Activated naive CD8-positive, alpha-beta T cell treated with anti-CD3 and anti-CD28 coated beads for 36 hours (primary cell): ENCODE measurements around the gene MAD1L1. TPM values are rescaled to one million over a fixed set of nuclear protein-coding genes. Genes with fewer than 3 reads are reported as not detected.

Experiments
- DNase-seq: peaks from one replicate; pipeline ENCODE4 v3.0.0; 2021
- H3K27ac Mint-ChIP-seq: one replicate; pipeline ENCODE4 v1.8.0; 2022; ENCODE audit warnings: mild to moderate bottlenecking, moderate library complexity, mixed read lengths
- H3K27me3 Mint-ChIP-seq: one replicate; pipeline ENCODE4 v1.8.0; 2022; ENCODE audit warnings: mild to moderate bottlenecking, mixed read lengths
- H3K36me3 Mint-ChIP-seq: one replicate; pipeline ENCODE4 v1.8.0; 2021; ENCODE audit warnings: mild to moderate bottlenecking, mixed read lengths
- H3K4me1 Mint-ChIP-seq: one replicate; pipeline ENCODE4 v1.8.0; 2021; ENCODE audit warnings: mixed read lengths
- H3K4me3 Mint-ChIP-seq: one replicate; pipeline ENCODE4 v1.8.0; 2022; ENCODE audit warnings: mild to moderate bottlenecking, moderate library complexity, mixed read lengths
- H3K9me3 Mint-ChIP-seq: one replicate; pipeline ENCODE4 v1.8.0; 2022; ENCODE audit warnings: mixed read lengths
- total RNA-seq, 2 experiments: library from RNA; stranded (reverse); gene quantifications; one replicate each; pipeline ENCODE4 v1.2.3, GENCODE V29; 2021

MAD1L1 gene
- total RNA-seq, 2 experiments from 2014 or later: 36.5 to 37.8 TPM

- peaks cover 26% of the 10 kb centered on the region for H3K4me1 Mint-ChIP-seq
- H3K36me3 Mint-ChIP-seq: peaks cover 12% of the 10 kb centered on the region
- no peaks in the 10 kb centered on the region for H3K27me3 Mint-ChIP-seq
- DNase-seq: no peak
- H3K27ac Mint-ChIP-seq: no peak overlapping the region
- peak overlapping the region; percentile 52 for H3K4me3 Mint-ChIP-seq
- H3K9me3 Mint-ChIP-seq: peaks cover 3% of the 10 kb centered on the region
Measured at GRCh38 chr7:2019461-2019710, 213.4 kb downstream of the MAD1L1 start.

- Mint-ChIP-seq H3K27me3 (no peaks in the 10 kb centered on the region), H3K27ac (peak overlapping the region; percentile 47), H3K36me3 (peaks cover 7% of the 10 kb centered on the region), H3K4me3 (no peak overlapping the region), H3K4me1 (peaks cover 22% of the 10 kb centered on the region), H3K9me3 (no peaks in the 10 kb centered on the region)
- no peak for DNase-seq
Measured at GRCh38 chr7:2018569-2019460, 213.9 kb downstream of the MAD1L1 start.

GRCh38 chr7:2017914-2018568 lies 214.7 kb downstream of the MAD1L1 start:
- Mint-ChIP-seq H3K4me1 (peaks cover 22% of the 10 kb centered on the region), H3K36me3 (peaks cover 5% of the 10 kb centered on the region), H3K9me3 (no peaks in the 10 kb centered on the region), H3K27ac (no peak overlapping the region), H3K4me3 (no peak overlapping the region), H3K27me3 (no peaks in the 10 kb centered on the region)
- DNase-seq: no peak

GRCh38 chr7:2017481-2017891 lies 215.3 kb downstream of the MAD1L1 start:
- H3K36me3 Mint-ChIP-seq: peaks cover under 1% of the 10 kb centered on the region
- DNase-seq: no peak
- H3K4me1 Mint-ChIP-seq: peaks cover 22% of the 10 kb centered on the region
- H3K27ac Mint-ChIP-seq: no peak overlapping the region
- H3K27me3 Mint-ChIP-seq: no peaks in the 10 kb centered on the region
- no peaks in the 10 kb centered on the region for H3K9me3 Mint-ChIP-seq
- no peak overlapping the region for H3K4me3 Mint-ChIP-seq

DNA sequence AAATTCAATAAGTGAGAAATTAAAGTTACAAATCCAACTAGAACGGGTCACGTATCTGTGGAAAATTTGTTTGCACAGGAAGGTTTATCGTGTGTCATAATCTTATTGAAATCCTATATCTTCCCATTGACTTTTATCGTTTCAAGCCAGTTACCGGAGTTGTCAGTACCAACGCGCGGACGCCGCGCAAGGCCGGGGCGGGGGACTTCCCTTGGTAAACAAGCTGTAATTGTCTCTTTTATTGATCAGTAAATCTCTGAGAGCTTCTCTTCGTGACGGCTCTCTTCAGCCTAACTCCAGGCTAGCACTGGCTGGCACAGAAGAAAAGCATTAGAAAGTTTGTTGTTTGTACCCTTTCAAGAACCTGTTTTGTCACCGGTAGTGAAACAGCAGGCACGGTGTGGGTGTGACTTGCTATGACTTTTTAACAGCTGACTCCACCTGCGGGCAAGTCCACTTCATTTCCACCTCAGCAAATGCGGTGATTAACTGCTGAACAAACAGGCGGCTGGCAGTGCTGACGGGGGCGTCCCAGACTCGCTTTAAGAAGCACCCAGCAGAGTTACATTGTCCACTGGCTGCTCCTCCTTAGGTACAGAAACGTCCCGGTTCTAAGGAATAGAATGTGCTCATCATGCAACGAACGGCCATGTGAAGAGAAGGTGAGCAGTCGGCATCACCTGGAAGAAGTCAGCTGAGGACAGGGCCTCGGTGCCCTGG lies 215.8 kb downstream of the MAD1L1 start:
- peaks cover 22% of the 10 kb centered on the region for H3K4me1 Mint-ChIP-seq
- H3K9me3 Mint-ChIP-seq: no peaks in the 10 kb centered on the region
- H3K27me3 Mint-ChIP-seq: no peaks in the 10 kb centered on the region
- H3K4me3 Mint-ChIP-seq: no peak overlapping the region
- H3K36me3 Mint-ChIP-seq: no peaks in the 10 kb centered on the region
- no peak overlapping the region for H3K27ac Mint-ChIP-seq
- no peak for DNase-seq

- no peak for DNase-seq
- Mint-ChIP-seq H3K36me3 (no peaks in the 10 kb centered on the region), H3K27ac (no peak overlapping the region), H3K27me3 (no peaks in the 10 kb centered on the region), H3K9me3 (no peaks in the 10 kb centered on the region), H3K4me1 (peaks cover 22% of the 10 kb centered on the region), H3K4me3 (no peak overlapping the region)
Measured at GRCh38 chr7:2016021-2016631, 216.6 kb downstream of the MAD1L1 start.

- DNase-seq: no peak
- Mint-ChIP-seq H3K36me3 (no peaks in the 10 kb centered on the region), H3K27ac (no peak overlapping the region), H3K27me3 (no peaks in the 10 kb centered on the region), H3K9me3 (no peaks in the 10 kb centered on the region), H3K4me1 (peaks cover 15% of the 10 kb centered on the region), H3K4me3 (no peak overlapping the region)
Measured at GRCh38 chr7:2015251-2015871, 217.4 kb downstream of the MAD1L1 start.

- Mint-ChIP-seq H3K36me3 (no peaks in the 10 kb centered on the region), H3K27me3 (no peaks in the 10 kb centered on the region), H3K9me3 (no peaks in the 10 kb centered on the region), H3K27ac (no peak overlapping the region), H3K4me1 (peaks cover 8% of the 10 kb centered on the region), H3K4me3 (no peak overlapping the region)
- DNase-seq: no peak
Measured at GRCh38 chr7:2014391-2015241, 218.1 kb downstream of the MAD1L1 start.

GRCh38 chr7:2013381-2014311 lies 219.1 kb downstream of the MAD1L1 start:
- DNase-seq: no peak
- no peak overlapping the region for H3K4me3 Mint-ChIP-seq
- H3K27me3 Mint-ChIP-seq: no peaks in the 10 kb centered on the region
- H3K36me3 Mint-ChIP-seq: no peaks in the 10 kb centered on the region
- H3K9me3 Mint-ChIP-seq: no peaks in the 10 kb centered on the region
- H3K4me1 Mint-ChIP-seq: no peaks in the 10 kb centered on the region
- no peak overlapping the region for H3K27ac Mint-ChIP-seq

DNA sequence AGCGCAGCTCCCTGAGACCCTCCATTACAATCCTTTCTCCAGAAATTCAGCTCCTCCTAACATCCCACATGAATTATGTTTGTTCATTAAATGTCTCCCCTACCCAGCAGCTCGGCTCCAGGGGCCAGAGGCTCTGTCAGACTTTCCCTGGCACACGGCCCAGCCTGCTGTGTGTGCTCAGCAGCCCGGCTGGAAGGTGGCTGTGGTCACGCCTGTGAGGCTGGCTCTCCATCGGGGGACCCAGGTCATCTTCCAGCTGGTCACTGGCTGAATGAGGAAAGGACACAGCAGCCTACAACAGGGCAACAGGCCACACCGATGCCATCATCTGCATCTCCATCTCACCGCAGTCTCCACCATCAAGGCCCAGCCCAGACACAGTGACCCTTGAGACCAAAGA lies 219.8 kb downstream of the MAD1L1 start:
- no peaks in the 10 kb centered on the region for H3K36me3 Mint-ChIP-seq
- no peak overlapping the region for H3K27ac Mint-ChIP-seq
- H3K4me3 Mint-ChIP-seq: no peak overlapping the region
- H3K4me1 Mint-ChIP-seq: no peaks in the 10 kb centered on the region
- H3K27me3 Mint-ChIP-seq: no peaks in the 10 kb centered on the region
- DNase-seq: no peak
- no peaks in the 10 kb centered on the region for H3K9me3 Mint-ChIP-seq

DNA sequence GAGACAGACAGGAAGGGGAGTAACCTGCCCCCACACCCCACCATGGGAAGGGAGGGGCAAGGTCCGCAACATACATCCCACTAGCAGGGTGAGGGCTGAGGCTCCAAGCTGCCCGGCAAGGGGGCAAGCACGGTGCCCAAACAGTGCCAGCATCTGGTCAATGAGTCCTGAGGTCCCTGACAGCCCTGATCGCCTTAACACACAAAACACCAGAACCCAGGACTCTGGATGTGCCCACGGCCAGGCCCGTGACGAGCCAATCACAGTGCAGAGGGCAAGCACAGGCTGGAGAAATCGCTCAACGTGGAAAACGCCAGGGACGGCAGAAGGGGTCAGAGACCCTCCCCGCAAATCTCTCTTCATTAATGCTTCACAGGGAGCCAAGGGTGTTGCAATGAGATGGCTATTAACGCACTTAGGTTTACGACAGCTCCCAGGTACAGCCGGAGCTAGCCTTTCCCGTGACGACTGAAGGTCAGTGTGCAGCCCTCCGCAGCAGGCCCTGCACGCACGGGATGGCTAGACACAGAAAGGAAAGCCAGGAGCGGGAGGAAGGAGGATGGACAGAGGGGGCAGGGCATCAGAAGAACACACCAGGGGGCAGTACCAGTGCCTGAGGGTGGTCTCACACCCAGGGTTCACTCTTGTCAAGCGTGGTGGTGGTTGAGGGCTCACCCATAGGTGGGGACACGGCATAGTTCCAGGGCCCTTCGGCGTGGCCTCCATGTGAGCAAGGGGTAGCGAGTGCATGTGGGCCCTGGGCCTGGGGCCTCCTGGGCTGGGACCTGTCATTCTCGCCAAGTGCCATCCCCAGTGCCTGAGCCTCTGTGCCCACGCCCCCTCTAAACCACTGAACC lies 220.5 kb downstream of the MAD1L1 start:
- H3K36me3 Mint-ChIP-seq: no peaks in the 10 kb centered on the region
- no peaks in the 10 kb centered on the region for H3K4me1 Mint-ChIP-seq
- H3K27ac Mint-ChIP-seq: no peak overlapping the region
- no peak for DNase-seq
- H3K27me3 Mint-ChIP-seq: no peaks in the 10 kb centered on the region
- no peaks in the 10 kb centered on the region for H3K9me3 Mint-ChIP-seq
- no peak overlapping the region for H3K4me3 Mint-ChIP-seq

DNA sequence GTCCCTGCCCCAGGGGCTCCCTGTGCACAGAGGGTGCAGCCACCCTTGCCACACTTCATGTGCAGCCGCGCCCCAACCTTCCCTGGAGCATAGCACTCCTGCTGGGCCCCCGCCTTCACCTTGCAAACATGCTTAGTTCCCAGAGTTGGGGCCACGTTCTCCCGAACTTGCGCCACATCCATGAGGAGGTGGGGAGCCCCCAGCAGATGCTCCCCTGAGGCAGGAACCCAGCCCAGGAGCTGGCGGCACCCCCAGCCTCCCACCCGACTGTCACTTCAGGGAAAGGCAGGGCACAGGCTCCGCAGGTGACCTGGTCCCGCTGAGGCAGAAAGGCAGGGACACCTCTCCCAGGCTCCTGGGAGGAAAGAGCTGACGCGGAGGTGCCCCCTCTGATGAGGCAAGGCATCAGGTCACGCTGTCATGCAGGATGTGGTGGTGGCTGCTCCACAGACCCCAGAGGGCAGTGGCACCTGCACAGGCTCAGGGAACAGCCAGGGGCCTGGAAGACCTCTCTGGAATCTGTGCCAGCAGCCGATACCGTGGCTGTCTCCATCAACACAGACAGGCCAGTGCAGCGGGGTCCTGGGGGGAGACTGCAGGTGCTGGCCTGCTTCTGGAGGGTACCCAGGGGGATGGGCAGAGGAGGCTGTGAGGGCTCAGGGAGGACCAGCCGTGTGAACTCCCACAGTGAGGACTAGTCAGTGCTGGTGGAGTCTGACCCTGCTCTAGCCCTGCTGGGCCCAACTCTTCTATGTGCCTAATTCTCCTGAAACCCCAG lies 221.3 kb downstream of the MAD1L1 start:
- DNase-seq: no peak
- Mint-ChIP-seq H3K27me3 (no peaks in the 10 kb centered on the region), H3K4me3 (no peak overlapping the region)

More for the DNA sequence above, 221.3 kb downstream of the MAD1L1 start:
- no peaks in the 10 kb centered on the region for H3K36me3 Mint-ChIP-seq
- H3K9me3 Mint-ChIP-seq: no peaks in the 10 kb centered on the region
- no peaks in the 10 kb centered on the region for H3K4me1 Mint-ChIP-seq
- no peak overlapping the region for H3K27ac Mint-ChIP-seq
